HCT116 (cell line): ENCODE measurements around the gene ZCWPW1. TPM values are rescaled to one million over a fixed set of nuclear protein-coding genes. Genes with fewer than 3 reads are reported as not detected.

ENCODE experiments used
- ATAC-seq: fragments of 200-7000 bp; cut with Tn5 transposase; 2 replicates; pipeline ENCODE4 v1.9.1; 2020; ENCODE audit warnings: mild to moderate bottlenecking, moderate library complexity
- BruUV-seq: library from RNA; stranded (reverse); fragments of 400-500 nt; replicated peaks from 2 replicates; lab custom pipeline; 2021; lab: Mats Ljungman, UMichigan
- CTCF ChIA-PET: fragments of 300-600 bp; sonication (Branson Sonifier 250); formaldehyde crosslinking; loops from one replicate; lab custom pipeline; 2021; ENCODE audit warnings: antibody characterized with exemption; lab: Charles Lee
- POLR2A ChIA-PET: fragments of 300-600, 350-600 bp; sonication (Branson Sonifier 250); formaldehyde crosslinking; loops from one replicate; lab custom pipeline; 2021; ENCODE audit warnings: antibody characterized with exemption; lab: Charles Lee
- RAD21 ChIA-PET, 2 experiments: fragments of 300-600 bp; sonication (Branson Sonifier 250); formaldehyde crosslinking; loops; one replicate each; lab custom pipeline; 2023; ENCODE audit warnings: low total read pairs in 2 of 2; ENCODE audit not compliant: uncharacterized antibody in 2 of 2, unreplicated experiment in 2 of 2, low non-redundant PET in 1 of 2; lab: Charles Lee
- DNase-seq: peaks from one replicate; pipeline ENCODE4 v3.0.0-alpha.2; 2010; ENCODE audit warnings: low read depth, low spot score
- H2AFZ ChIP-seq: fragments of 200-600 bp; shearing (Covaris generic), sonication (generic); 2 replicates; pipeline ENCODE4 v1.6.1; 2017; ENCODE audit warnings: low read depth, mixed run types, mixed read lengths, antibody characterized with exemption, low read length; ENCODE audit not compliant: poor library complexity, severe bottlenecking
- H3K27ac ChIP-seq: 2 replicates; pipeline ENCODE4 v1.5.1; 2012; ENCODE audit warnings: low read depth, low read length
- H3K27me3 ChIP-seq: fragments of 200-600 bp; sonication (generic); 2 replicates; pipeline ENCODE4 v1.6.1; 2016; ENCODE audit warnings: mixed run types, low read length, mixed read lengths; ENCODE audit not compliant: insufficient read depth
- H3K36me3 ChIP-seq, 2 experiments: fragments of 200-500 bp in 1 of 2; fragments of 200-600 bp in 1 of 2; sonication (Bioruptor generic) in 1 of 2; sonication (generic) in 1 of 2; 2 replicates each; pipeline versions ENCODE4 v1.5.1 to v1.6.1; 2014 to 2016; ENCODE audit warnings: low read length in 2 of 2, inconsistent platforms in 1 of 2, mixed read lengths in 1 of 2, mixed run types in 1 of 2; ENCODE audit not compliant: insufficient read depth in 2 of 2, control insufficient read depth in 1 of 2
- H3K4me1 ChIP-seq, 2 experiments: fragments of 200-600 bp in 1 of 2; sonication (generic) in 1 of 2; 2 replicates each; pipeline versions ENCODE4 v1.5.1 to v1.6.1; 2012 to 2017; ENCODE audit warnings: low read length in 2 of 2, inconsistent platforms in 1 of 2, mild to moderate bottlenecking in 1 of 2, mixed read lengths in 1 of 2, mixed run types in 1 of 2, moderate library complexity in 1 of 2; ENCODE audit not compliant: insufficient read depth in 2 of 2, control insufficient read depth in 1 of 2
- H3K4me2 ChIP-seq: fragments of 200-600 bp; sonication (generic); 2 replicates; pipeline ENCODE4 v1.6.1; 2017; ENCODE audit warnings: mixed run types, low read length, mixed read lengths
- H3K4me3 ChIP-seq, 2 experiments: fragments of 200-600 bp in 1 of 2; sonication (generic) in 1 of 2; replicated peaks in 1 of 2; 2 replicates each; pipeline ENCODE4 v1.5.1; 2011 to 2016; ENCODE audit warnings: low read length in 2 of 2, control low read depth in 1 of 2, low read depth in 1 of 2, mild to moderate bottlenecking in 1 of 2, mixed read lengths in 1 of 2, mixed run types in 1 of 2
- H3K79me2 ChIP-seq: fragments of 200-600 bp; sonication (generic); 2 replicates; pipeline ENCODE4 v1.6.1; 2017; ENCODE audit warnings: mild to moderate bottlenecking, mixed run types, low read length, moderate library complexity, mixed read lengths; ENCODE audit not compliant: insufficient read depth
- H3K9ac ChIP-seq: fragments of 200-600 bp; sonication (generic); 2 replicates; pipeline ENCODE4 v1.6.1; 2016; ENCODE audit warnings: low read length, mixed read lengths
- H3K9me2 ChIP-seq: fragments of 200-600 bp; sonication (generic), shearing (Covaris generic); 2 replicates; pipeline ENCODE4 v1.6.1; 2017; ENCODE audit warnings: mixed run types, mild to moderate bottlenecking, moderate library complexity; ENCODE audit not compliant: insufficient read depth
- H3K9me3 ChIP-seq, 2 experiments: fragments of 200-500 bp in 1 of 2; fragments of 200-600 bp in 1 of 2; sonication (Bioruptor generic) in 1 of 2; sonication (generic) in 1 of 2; 2 replicates each; pipeline ENCODE4 v1.6.1; 2014 to 2017; ENCODE audit warnings: low read length in 2 of 2, mixed read lengths in 2 of 2, inconsistent platforms in 1 of 2, low read depth in 1 of 2, mild to moderate bottlenecking in 1 of 2, mixed run types in 1 of 2, moderate library complexity in 1 of 2; ENCODE audit not compliant: control insufficient read depth in 1 of 2, insufficient read depth in 1 of 2
- H4K20me1 ChIP-seq: fragments of 200-600 bp; sonication (generic), shearing (Covaris generic); 2 replicates; pipeline ENCODE4 v1.6.1; 2017; ENCODE audit warnings: mixed run types, mild to moderate bottlenecking, moderate library complexity; ENCODE audit not compliant: insufficient read depth
- CBX3 ChIP-seq: IDR thresholded peaks from 2 replicates; pipeline ENCODE4 v1.6.1; 2012; ENCODE audit warnings: low read depth
- POLR2A ChIP-seq: IDR thresholded peaks from 2 replicates; pipeline ENCODE4 v1.7.0; 2011; ENCODE audit warnings: borderline replicate concordance; ENCODE audit not compliant: insufficient read depth, insufficient read length; ENCODE audit errors: extremely low read depth
- SP1 ChIP-seq: IDR thresholded peaks from 2 replicates; pipeline ENCODE4 v1.6.1; 2012; ENCODE audit warnings: low read depth
- SRF ChIP-seq: IDR thresholded peaks from 2 replicates; pipeline ENCODE4 v1.6.1; 2012; ENCODE audit warnings: low read depth
- TCF7L2 ChIP-seq: IDR thresholded peaks from 2 replicates; pipeline ENCODE4 v1.7.0; 2011; ENCODE audit warnings: borderline replicate concordance, inconsistent platforms; ENCODE audit not compliant: insufficient read depth, insufficient read length; ENCODE audit errors: extremely low read depth
- YY1 ChIP-seq: IDR thresholded peaks from 2 replicates; pipeline ENCODE4 v1.6.1; 2011; ENCODE audit warnings: low read length, low read depth, moderate library complexity, mild to moderate bottlenecking; ENCODE audit not compliant: insufficient replicate concordance; ENCODE audit errors: extremely low read depth
- ZBTB33 ChIP-seq: IDR thresholded peaks from 2 replicates; pipeline ENCODE4 v1.6.1; 2011; ENCODE audit warnings: mild to moderate bottlenecking, low read length, moderate library complexity; ENCODE audit not compliant: insufficient replicate concordance; ENCODE audit errors: extremely low read depth
- ZFX ChIP-seq: fragments of 450-650 bp; IDR thresholded peaks from 2 replicates; pipeline ENCODE4 v1.6.1; 2017
- intact Hi-C: fragments of 100-400 bp; cut with micrococcal nuclease; formaldehyde crosslinking; loops from 2 replicates; pipeline ENCODE4 v1.10.0; 2022
- total RNA-seq: library from RNA; stranded (reverse); gene quantifications from one replicate; pipeline ENCODE4 v1.2.1, GENCODE V29; 2021; ENCODE audit not compliant: unreplicated experiment
- TF ChIP-seq, protein P1 (sequence below): IDR thresholded peaks from 2 replicates; pipeline ENCODE4 v1.6.1; 2012

The ZCWPW1 gene
- total RNA-seq, 1 experiment from 2014 or later = 1.5 TPM

- Histone ChIP-seq H3K27ac (no peak overlapping the region), H3K27me3 (peaks cover 10% of the 10 kb centered on the region; the same call in 1 of the 2 replicates), H3K9me2 (no peaks in the 10 kb centered on the region), H3K4me1 (peaks cover 0 to 6% of the 10 kb centered on the region in 2 experiments; a peak in 1 of 4 replicates), H3K9me3 (no peaks in the 10 kb centered on the region), H4K20me1 (no peaks in the 10 kb centered on the region), H3K9ac (no peak overlapping the region), H3K4me3 (no peak overlapping the region), H2AFZ (no peak overlapping the region), H3K79me2 (no peaks in the 10 kb centered on the region), H3K36me3 (no peaks in the 10 kb centered on the region)
- intact Hi-C loops = loop anchor here (2.0 to 10.0 kb wide), 2 partner anchors 212 to 274 kb away; no protein-coding TSS in a partner anchor
- ChIA-PET RAD21 (interaction anchor here (1.3 kb wide), 2 partner anchors 274 kb away, joined by 3 to 7 read pairs; no protein-coding TSS in a partner anchor), POLR2A (interaction anchor here (1.3 kb wide), 1 partner anchor 22 kb away, joined by 7 read pairs; the partner anchor contains the start of gene ZCWPW1)
- no peak for ATAC-seq
- DNase-seq = no peak
- no peak for TF ChIP-seq ZBTB33
- no peak for TF ChIP-seq SP1
- TF ChIP-seq TCF7L2 = no peak
- TF ChIP-seq ZFX = no peak
- no peak for TF ChIP-seq POLR2A
- TF ChIP-seq, protein P1, sequence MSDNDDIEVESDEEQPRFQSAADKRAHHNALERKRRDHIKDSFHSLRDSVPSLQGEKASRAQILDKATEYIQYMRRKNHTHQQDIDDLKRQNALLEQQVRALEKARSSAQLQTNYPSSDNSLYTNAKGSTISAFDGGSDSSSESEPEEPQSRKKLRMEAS = no peak
- no peak for TF ChIP-seq CBX3
- TF ChIP-seq YY1 = no peak
- TF ChIP-seq SRF = no peak
- TF ChIP-seq, all 23 proteins: peak for 0
- BruUV-seq = no TSS peak
- H3K4me2 ChIP-seq = no peak overlapping the region
- CTCF ChIA-PET = interaction anchor here (0.6 to 1.5 kb wide), 8 partner anchors 11 to 276 kb away, joined by 3 to 9 read pairs (median 4); partner anchors contain the start of gene ZCWPW1
Observed at GRCh38 chr7:100406767-100407166, 21.7 kb downstream of the ZCWPW1 start.
